Measurements from ENCODE around the gene NCAPD2.
"Not testable (repeated sequence)": the region's sequence is repeated elsewhere in the genome, so short reads cannot be mapped to it uniquely, and the experiment has no call there.

Gene NCAPD2

DNA sequence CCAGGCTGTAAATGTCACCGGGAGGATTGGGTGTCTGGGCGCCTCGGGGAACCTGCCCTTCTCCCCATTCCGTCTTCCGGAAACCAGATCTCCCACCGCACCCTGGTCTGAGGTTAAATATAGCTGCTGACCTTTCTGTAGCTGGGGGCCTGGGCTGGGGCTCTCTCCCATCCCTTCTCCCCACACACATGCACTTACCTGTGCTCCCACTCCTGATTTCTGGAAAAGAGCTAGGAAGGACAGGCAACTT is 41.7 kb downstream of the NCAPD2 start:
- ATAC-seq = no peak

DNA sequence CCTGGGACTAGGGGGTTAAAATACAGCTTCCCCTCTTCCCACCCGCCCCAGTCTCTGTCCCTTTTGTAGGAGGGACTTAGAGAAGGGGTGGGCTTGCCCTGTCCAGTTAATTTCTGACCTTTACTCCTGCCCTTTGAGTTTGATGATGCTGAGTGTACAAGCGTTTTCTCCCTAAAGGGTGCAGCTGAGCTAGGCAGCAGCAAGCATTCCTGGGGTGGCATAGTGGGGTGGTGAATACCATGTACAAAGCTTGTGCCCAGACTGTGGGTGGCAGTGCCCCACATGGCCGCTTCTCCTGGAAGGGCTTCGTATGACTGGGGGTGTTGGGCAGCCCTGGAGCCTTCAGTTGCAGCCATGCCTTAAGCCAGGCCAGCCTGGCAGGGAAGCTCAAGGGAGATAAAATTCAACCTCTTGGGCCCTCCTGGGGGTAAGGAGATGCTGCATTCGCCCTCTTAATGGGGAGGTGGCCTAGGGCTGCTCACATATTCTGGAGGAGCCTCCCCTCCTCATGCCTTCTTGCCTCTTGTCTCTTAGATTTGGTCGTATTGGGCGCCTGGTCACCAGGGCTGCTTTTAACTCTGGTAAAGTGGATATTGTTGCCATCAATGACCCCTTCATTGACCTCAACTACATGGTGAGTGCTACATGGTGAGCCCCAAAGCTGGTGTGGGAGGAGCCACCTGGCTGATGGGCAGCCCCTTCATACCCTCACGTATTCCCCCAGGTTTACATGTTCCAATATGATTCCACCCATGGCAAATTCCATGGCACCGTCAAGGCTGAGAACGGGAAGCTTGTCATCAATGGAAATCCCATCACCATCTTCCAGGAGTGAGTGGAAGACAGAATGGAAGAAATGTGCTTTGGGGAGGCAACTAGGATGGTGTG is 42.3 kb downstream of the NCAPD2 start:
- ATAC-seq = no peak

GRCh38 chr12:6536894-6537579 is 43.1 kb downstream of the NCAPD2 start:
- ATAC-seq = no peak

DNA sequence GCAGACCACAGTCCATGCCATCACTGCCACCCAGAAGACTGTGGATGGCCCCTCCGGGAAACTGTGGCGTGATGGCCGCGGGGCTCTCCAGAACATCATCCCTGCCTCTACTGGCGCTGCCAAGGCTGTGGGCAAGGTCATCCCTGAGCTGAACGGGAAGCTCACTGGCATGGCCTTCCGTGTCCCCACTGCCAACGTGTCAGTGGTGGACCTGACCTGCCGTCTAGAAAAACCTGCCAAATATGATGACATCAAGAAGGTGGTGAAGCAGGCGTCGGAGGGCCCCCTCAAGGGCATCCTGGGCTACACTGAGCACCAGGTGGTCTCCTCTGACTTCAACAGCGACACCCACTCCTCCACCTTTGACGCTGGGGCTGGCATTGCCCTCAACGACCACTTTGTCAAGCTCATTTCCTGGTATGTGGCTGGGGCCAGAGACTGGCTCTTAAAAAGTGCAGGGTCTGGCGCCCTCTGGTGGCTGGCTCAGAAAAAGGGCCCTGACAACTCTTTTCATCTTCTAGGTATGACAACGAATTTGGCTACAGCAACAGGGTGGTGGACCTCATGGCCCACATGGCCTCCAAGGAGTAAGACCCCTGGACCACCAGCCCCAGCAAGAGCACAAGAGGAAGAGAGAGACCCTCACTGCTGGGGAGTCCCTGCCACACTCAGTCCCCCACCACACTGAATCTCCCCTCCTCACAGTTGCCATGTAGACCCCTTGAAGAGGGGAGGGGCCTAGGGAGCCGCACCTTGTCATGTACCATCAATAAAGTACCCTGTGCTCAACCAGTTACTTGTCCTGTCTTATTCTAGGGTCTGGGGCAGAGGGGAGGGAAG is 43.9 kb downstream of the NCAPD2 start:
- ATAC-seq = not testable (repeated sequence)

GRCh38 chr12:6538420-6539313 is 44.8 kb downstream of the NCAPD2 start:
- ATAC-seq = no peak

- no peak for ATAC-seq
Observed at GRCh38 chr12:6539314-6539682, 45.4 kb downstream of the NCAPD2 start.

DNA sequence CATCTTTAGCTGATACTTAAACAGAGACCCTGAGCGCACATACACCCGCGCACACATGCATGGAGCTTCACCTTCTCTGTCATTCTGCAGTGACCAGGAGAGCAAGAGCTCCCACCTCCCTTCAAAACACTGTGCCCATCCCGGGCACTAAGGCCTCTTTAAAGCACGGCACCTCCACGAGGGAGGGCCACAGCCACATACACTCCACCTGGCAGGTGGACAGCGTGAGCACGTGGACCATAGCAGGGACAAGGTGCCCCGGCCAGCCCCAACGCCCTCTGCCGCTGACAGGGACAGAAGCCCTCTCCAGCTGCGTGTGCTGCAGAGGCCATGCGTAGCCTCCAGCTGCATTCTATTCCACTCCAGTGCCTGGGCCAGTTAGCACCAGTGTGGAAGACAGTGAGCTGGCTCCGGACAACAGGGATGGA is 45.8 kb downstream of the NCAPD2 start:
- ATAC-seq = no peak

- peak; percentile 21 to 27 for ATAC-seq
Observed at GRCh38 chr12:6540181-6540877, 46.4 kb downstream of the NCAPD2 start.

- ATAC-seq = no peak
Observed at GRCh38 chr12:6541371-6542165, 47.7 kb downstream of the NCAPD2 start.

GRCh38 chr12:6542209-6543009 is 48.5 kb downstream of the NCAPD2 start:
- ATAC-seq = no peak

DNA sequence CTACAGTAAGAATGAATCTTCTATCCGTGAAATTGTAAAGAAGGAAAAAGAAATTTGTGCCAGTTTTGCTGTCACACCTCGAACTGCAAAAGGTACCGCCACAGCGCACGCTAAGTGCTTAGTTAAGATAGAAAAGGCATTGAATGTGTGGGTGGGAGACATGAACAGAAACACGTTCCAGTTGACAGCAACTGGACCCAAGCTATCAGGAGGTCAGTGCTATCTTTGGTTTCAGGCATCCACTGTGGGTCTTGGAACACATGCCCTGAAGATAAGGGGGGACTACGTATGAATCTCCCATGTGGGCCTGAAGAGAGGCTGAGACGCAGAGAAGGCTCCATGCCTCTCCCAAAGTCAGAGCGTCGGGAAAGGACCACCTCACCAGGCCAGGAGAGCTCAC is 52.1 kb downstream of the NCAPD2 start:
- ATAC-seq = no peak

DNA sequence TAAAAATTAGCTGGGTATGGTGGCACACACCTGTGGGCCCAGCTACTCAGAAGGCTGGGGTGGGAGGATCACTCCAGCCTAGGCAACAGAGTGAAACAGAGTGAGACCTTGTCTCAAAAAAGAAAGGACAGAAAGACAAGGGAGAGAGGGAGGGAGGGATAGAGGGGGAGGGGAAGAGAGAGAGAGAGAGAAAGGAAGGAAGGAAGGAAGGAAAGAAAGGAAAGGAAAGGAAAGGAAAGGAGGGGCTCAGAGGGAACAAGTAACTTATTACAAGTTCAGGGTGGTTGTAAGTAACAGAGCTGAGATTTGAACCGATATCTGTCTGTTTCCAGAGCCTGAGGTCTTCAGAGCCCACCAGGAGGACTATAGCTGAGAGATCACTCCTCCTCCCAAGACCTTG is 53.7 kb downstream of the NCAPD2 start:
- no peak for ATAC-seq

DNA sequence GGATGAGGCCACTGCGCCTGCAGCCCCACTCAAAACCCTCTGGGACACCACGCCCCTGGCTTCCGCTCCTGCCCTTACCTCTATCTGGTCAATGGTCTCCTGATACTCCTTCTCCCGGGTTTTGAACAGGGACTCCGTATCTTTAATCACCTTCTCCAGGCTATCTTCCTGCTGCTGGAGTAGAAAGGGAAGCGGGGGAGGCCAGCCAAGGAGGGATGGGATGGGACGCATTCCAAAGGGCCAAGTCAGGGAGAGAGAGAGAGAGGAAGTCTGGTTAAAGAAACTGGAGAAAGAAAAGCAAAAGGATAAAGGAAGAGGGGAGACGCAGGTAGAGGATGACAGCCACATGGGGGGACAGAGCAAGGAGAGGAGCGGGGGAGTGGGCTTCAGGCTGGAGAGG is 54.1 kb downstream of the NCAPD2 start:
- ATAC-seq = no peak

- no peak for ATAC-seq
Observed at GRCh38 chr12:6548556-6548955, 54.7 kb downstream of the NCAPD2 start.

DNA sequence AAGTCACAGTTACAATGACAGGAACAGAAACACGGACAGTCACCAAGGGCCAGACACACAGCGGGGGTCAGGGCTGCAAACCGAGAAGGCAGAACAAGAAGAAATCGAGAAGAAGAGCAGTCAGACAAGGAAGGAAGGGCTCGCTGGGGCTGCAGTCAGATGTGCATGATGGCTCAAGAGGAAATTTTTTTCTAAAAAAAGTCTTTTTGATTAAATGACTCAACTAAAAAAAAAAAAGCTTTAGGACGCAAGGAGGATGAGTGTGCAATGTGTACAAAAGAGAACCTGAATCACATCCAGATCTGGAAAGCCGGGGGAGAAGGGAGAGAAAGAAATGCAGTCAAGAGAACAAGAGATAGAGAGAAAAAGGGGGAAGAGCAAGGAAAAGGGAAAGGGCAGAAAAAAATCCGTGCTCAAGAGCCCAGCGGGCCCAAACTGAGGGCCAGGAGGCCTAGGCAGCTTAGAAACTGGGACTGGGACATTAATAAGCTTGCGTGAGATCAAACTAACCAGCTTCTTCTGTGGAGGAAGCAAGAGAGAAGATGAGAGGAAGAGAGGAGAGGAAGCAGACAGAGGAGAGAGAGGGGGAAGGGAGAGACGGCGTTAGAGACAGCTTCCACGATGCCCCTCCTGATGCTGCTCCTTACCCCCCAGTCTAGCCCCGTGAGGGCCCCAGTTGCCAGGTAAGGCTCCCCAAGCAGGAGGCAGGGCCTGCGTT is 55.2 kb downstream of the NCAPD2 start:
- no peak for ATAC-seq

- ATAC-seq = no peak
Observed at GRCh38 chr12:6549684-6550151, 55.8 kb downstream of the NCAPD2 start.

DNA sequence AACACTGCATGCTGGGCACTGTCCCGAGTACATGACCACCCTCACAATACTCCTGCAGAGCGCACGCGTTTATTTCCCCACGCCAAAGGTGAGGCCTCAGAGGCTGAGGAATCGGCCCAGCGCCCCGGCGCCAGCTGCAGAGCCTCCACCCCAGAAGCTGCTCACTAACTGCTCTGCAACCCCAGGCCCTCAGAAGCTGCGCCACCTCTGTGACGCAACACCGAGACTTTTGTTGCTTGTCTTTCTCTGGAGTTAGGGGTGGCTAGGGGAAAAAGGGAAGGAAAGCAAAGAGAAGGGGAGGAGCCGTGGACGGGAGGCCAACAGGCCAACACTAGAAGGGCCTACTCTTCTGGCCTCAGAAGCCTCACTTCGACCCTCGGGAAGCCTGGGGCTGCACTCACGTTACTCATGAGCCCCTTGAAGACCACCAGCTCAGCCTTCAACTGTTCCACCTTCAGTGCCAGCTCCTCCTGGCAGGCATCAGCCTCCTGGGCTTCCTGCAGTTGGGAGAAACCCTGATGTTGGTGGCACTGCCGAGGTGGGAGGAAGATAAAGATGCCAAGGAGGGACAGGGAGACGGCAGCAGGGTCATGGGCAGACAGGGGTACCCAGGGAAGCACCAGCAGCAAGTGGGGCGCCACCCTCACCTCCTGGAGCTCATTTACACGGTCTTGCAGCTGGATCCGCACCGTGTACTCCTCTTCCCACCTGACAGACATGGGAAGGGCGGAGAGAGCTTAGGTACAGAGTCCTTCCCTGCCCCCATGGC is 56.6 kb downstream of the NCAPD2 start:
- no peak for ATAC-seq

DNA sequence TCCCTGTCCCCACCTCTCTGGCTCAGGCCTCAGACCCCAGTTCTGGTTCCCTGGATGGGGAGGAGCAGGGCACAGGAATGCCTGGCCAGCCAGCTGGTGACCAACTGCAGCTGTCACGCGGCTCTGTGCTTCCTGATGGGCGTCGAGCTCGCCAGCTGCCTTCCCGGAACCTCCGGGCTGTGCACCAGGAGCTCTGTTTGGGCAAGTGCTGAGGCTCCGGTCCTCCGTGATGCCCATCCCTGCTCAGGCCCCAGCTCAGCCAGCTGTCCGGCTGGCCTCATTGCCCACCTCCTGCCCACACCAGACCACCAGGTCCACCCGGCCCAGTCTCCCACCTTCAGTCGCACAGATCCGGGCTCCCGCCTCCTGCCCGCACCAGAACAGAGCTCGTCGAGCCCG is 57.2 kb downstream of the NCAPD2 start:
- ATAC-seq = no peak
